ENCODE results near the gene PLAC8L1.
"Not testable (repeated sequence)": the region's sequence is repeated elsewhere in the genome, so short reads cannot be mapped to it uniquely, and the experiment has no call there.

Gene PLAC8L1

GRCh38 chr5:146126068-146126467 is 20.7 kb upstream of the PLAC8L1 start:
- no peak overlapping the region for H3K4me2 ChIP-seq
- no peak overlapping the region for H2AFZ ChIP-seq (ENCODE audit: low read depth)
- no peaks in the 10 kb centered on the region for H4K20me1 ChIP-seq (ENCODE audit: insufficient read depth)
- no peaks in the 10 kb centered on the region for H3K27me3 ChIP-seq (ENCODE audit: insufficient read depth, low read depth)
- H3K4me1 ChIP-seq (ENCODE audit: low read depth, poor library complexity, severe bottlenecking) = no peaks in the 10 kb centered on the region
- no peak overlapping the region for H3K27ac ChIP-seq
- TF ChIP-seq CTCF (conservative IDR thresholded peaks at IDR 0.05; ENCODE audit: low read depth, low read length) = no peak
- peaks cover 12% of the 10 kb centered on the region; the same call in 1 of the 2 replicates for H3K36me3 ChIP-seq (ENCODE audit: insufficient read depth)
- H3K79me2 ChIP-seq (ENCODE audit: insufficient read depth, low read depth) = 0 out of 2 replicates have a peak, but pooled peaks cover 6% of the 10 kb centered on the region
- H3K4me3 ChIP-seq (IDR thresholded peaks at IDR 0.05; ENCODE audit: insufficient read depth, low read depth, low read length) = no peak overlapping the region
- no peak overlapping the region for H3K9ac ChIP-seq

GRCh38 chr5:146124580-146124979 is 19.2 kb upstream of the PLAC8L1 start:
- no peak for TF ChIP-seq CTCF (conservative IDR thresholded peaks at IDR 0.05; ENCODE audit: low read depth, low read length)

GRCh38 chr5:146121451-146121850 is 16.1 kb upstream of the PLAC8L1 start:
- not testable (repeated sequence) for H3K27me3 ChIP-seq (ENCODE audit: insufficient read depth, low read depth); H3K36me3 ChIP-seq (ENCODE audit: insufficient read depth); H2AFZ ChIP-seq (ENCODE audit: low read depth); H3K4me3 ChIP-seq (IDR thresholded peaks at IDR 0.05; ENCODE audit: insufficient read depth, low read depth, low read length); H3K9ac ChIP-seq; H3K4me1 ChIP-seq (ENCODE audit: low read depth, poor library complexity, severe bottlenecking); H4K20me1 ChIP-seq (ENCODE audit: insufficient read depth); H3K79me2 ChIP-seq (ENCODE audit: insufficient read depth, low read depth); H3K4me2 ChIP-seq; H3K27ac ChIP-seq

More at GRCh38 chr5:146124580-146124979, 19.2 kb upstream of the PLAC8L1 start:
- Histone ChIP-seq H2AFZ (ENCODE audit: low read depth) (no peak overlapping the region), H3K27me3 (ENCODE audit: insufficient read depth, low read depth) (no peaks in the 10 kb centered on the region), H3K9ac (no peak overlapping the region), H3K4me1 (ENCODE audit: low read depth, poor library complexity, severe bottlenecking) (no peaks in the 10 kb centered on the region), H3K4me3 (IDR thresholded peaks at IDR 0.05; ENCODE audit: insufficient read depth, low read depth, low read length) (no peak overlapping the region), H3K36me3 (ENCODE audit: insufficient read depth) (peaks cover 12% of the 10 kb centered on the region; the same call in 1 of the 2 replicates), H4K20me1 (ENCODE audit: insufficient read depth) (no peaks in the 10 kb centered on the region), H3K79me2 (ENCODE audit: insufficient read depth, low read depth) (no peaks in the 10 kb centered on the region), H3K27ac (no peak overlapping the region), H3K4me2 (no peak overlapping the region)

GRCh38 chr5:146118322-146118721 is 12.9 kb upstream of the PLAC8L1 start:
- H3K9ac ChIP-seq = no peak overlapping the region
- H3K4me2 ChIP-seq = no peak overlapping the region
- no peak for TF ChIP-seq CTCF (conservative IDR thresholded peaks at IDR 0.05; ENCODE audit: low read depth, low read length)
- H2AFZ ChIP-seq (ENCODE audit: low read depth) = no peak overlapping the region
- no peak overlapping the region for H3K4me3 ChIP-seq (IDR thresholded peaks at IDR 0.05; ENCODE audit: insufficient read depth, low read depth, low read length)
- H3K4me1 ChIP-seq (ENCODE audit: low read depth, poor library complexity, severe bottlenecking) = no peaks in the 10 kb centered on the region
- H3K36me3 ChIP-seq (ENCODE audit: insufficient read depth) = peaks cover 7% of the 10 kb centered on the region; the same call in 1 of the 2 replicates
- H3K27ac ChIP-seq = no peak overlapping the region
- no peaks in the 10 kb centered on the region for H3K27me3 ChIP-seq (ENCODE audit: insufficient read depth, low read depth)
- no peaks in the 10 kb centered on the region for H3K79me2 ChIP-seq (ENCODE audit: insufficient read depth, low read depth)
- H4K20me1 ChIP-seq (ENCODE audit: insufficient read depth) = no peaks in the 10 kb centered on the region

- H3K36me3 ChIP-seq (ENCODE audit: insufficient read depth); H3K27ac ChIP-seq; H3K79me2 ChIP-seq (ENCODE audit: insufficient read depth, low read depth): not testable (repeated sequence)
Observed at GRCh38 chr5:146117216-146117615, 11.8 kb upstream of the PLAC8L1 start.

More at GRCh38 chr5:146117216-146117615, 11.8 kb upstream of the PLAC8L1 start:
- H4K20me1 ChIP-seq (ENCODE audit: insufficient read depth); H3K27me3 ChIP-seq (ENCODE audit: insufficient read depth, low read depth); H3K9ac ChIP-seq; H3K4me1 ChIP-seq (ENCODE audit: low read depth, poor library complexity, severe bottlenecking); H2AFZ ChIP-seq (ENCODE audit: low read depth); H3K4me2 ChIP-seq; H3K4me3 ChIP-seq (IDR thresholded peaks at IDR 0.05; ENCODE audit: insufficient read depth, low read depth, low read length): not testable (repeated sequence)
